ENCODE data around the gene HACD2.
"Not testable (repeated sequence)": the region's sequence is repeated elsewhere in the genome, so short reads cannot be mapped to it uniquely, and the experiment has no call there.

Gene HACD2

DNA sequence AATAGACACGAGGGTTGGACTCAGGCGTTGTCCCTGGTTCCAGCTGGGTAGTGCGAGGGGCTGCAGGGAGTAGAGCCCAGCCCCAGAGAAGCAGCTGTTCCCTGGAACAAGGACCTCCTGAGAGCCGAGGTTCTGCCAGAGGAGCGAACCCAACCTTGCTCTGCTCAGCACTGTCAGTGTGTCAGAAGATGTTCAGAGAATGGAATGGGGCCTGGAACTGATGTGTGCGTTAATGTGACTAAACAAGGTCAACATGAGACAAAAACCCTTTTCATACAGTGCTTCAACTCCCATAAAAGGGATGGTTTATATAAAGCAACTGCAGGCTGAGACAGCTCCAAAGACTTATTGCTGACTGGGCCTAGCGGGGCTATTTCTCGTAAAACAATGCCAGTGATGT lies 35.5 kb upstream of the HACD2 start:
- no peak overlapping the region for H3K27ac ChIP-seq
- no peak for TF ChIP-seq ZFX (IDR thresholded peaks at IDR 0.05; ENCODE audit: borderline replicate concordance)
- no peak for TF ChIP-seq CTCF (IDR thresholded peaks at IDR 0.05)

DNA sequence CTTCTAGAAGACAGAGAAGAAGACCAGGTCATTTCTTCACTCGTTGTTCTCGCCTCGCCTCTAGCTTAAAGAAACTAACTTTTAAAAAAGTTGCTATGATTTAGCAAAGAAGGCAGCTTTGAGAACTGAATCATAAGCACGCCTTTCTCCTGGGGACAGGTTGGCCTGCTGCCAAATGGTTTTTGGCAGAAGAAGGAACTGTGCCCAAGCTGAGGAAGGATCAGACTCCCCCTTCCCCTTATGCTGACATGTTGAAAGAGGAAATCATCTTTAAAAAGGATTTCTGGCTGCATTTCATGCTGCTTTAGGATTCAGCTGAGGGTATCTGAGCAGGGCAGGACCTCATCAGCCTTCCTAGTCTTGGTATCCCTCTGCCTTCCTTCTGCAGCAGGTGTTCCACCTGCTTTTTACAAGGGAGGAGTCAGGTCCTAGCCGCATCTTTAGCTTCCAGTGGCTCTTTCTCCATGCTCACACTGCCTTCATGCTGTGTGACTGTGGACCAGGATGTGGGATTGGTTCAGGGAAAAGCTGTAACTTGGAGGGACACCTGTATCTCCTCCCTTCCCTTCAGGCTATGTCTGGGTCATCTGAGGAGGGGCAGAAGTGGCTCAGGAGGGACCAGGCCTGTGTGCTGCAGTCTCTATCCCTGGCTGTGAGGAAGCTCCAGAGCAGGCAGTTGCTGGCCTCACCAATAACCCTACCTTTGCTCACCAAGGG lies 34.1 kb upstream of the HACD2 start:
- H3K27ac ChIP-seq: no peak overlapping the region

DNA sequence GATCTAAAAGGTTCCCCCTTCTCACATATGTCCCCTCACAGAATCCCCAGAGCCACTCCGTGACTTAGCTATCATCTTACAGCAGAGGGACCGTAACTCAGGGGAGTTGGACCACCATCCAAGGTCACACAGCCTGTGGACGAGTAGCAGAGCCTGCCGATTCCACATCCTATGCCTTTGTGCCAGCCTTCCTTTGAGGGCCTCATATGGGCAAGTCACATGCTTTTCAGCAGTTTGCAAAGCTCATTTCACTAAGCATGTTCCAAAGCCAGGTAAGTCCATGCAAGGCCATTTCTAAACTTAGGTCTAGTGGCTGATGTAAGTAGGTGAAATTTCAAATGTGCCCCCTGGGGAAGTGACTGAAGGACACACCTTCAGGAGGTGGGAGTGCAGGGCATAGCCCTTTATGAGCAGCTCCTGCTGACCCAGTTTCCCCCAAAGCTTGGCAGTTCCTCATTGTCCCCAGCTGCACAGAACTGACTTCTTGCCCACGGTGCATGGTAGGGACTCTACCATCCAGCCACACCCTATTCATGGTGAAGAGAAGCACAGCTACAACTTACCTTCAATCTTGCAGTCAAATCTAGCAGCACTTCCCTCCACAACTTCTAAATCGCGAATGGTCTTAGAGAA lies 33.3 kb upstream of the HACD2 start:
- TF ChIP-seq CTCF (IDR thresholded peaks at IDR 0.05) (no peak), ZFX (IDR thresholded peaks at IDR 0.05; ENCODE audit: borderline replicate concordance) (no peak)
- no peak overlapping the region for H3K27ac ChIP-seq

More for the DNA sequence above, 34.1 kb upstream of the HACD2 start:
- TF ChIP-seq CTCF (IDR thresholded peaks at IDR 0.05): no peak

- H3K27ac ChIP-seq: no peak overlapping the region
- TF ChIP-seq CTCF (IDR thresholded peaks at IDR 0.05): no peak
- TF ChIP-seq ZFX (IDR thresholded peaks at IDR 0.05; ENCODE audit: borderline replicate concordance): no peak
Measured at GRCh38 chr3:123616593-123616992, 31.7 kb upstream of the HACD2 start.

DNA sequence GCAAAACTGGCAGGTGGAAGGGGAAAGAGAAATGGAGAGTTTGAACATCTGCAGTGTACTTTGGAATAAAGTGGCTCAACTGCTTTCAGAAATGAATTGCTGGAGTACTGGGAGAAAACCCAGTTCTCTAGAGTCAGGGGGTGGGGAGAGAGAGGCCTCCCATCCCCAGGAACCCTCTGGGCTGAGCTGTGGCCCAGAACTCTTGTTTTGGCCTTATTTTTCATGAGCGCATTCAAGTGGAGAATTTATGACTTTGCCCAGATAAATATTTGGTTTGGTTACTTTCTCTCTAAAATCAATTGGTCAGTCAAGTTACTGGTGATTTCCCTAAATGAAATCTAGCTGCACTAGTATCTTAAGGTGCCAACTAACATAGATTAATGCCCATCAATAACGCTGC lies 28.7 kb upstream of the HACD2 start:
- TF ChIP-seq ZFX (IDR thresholded peaks at IDR 0.05; ENCODE audit: borderline replicate concordance) (no peak), CTCF (IDR thresholded peaks at IDR 0.05) (no peak)
- no peak overlapping the region for H3K27ac ChIP-seq

- not testable (repeated sequence) for H3K27ac ChIP-seq
Measured at GRCh38 chr3:123611674-123612073, 26.8 kb upstream of the HACD2 start.

DNA sequence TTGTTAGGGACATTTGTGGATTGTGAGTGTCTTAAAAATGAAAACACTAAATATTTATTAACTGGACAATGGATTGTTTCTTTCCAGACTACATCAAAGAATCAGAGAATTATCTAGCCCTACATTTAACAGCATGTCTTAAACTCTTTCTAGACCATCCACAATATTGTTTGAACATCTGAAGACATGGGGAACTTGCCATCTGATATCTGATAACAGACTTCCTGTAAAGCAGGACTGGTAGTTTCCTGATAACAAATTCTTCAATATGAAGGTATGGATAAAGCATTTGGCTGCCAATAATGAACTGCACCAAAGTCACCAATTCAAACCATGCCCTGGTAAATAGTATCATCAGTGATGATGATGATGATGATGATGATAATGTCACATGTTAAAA lies 26.2 kb upstream of the HACD2 start:
- H3K27ac ChIP-seq: no peak overlapping the region
- no peak for TF ChIP-seq CTCF (IDR thresholded peaks at IDR 0.05)
- TF ChIP-seq ZFX (IDR thresholded peaks at IDR 0.05; ENCODE audit: borderline replicate concordance): no peak
